ENCODE measurements around the gene HAAO. TPM values are rescaled to one million over a fixed set of nuclear protein-coding genes. Genes with fewer than 3 reads are reported as not detected.

HAAO gene
- polyA plus RNA-seq, 1 donor = 25.6 TPM

GRCh38 chr2:42792087-42792582 lies 248 bp downstream of the HAAO start:
- no peak for DNase-seq

DNA sequence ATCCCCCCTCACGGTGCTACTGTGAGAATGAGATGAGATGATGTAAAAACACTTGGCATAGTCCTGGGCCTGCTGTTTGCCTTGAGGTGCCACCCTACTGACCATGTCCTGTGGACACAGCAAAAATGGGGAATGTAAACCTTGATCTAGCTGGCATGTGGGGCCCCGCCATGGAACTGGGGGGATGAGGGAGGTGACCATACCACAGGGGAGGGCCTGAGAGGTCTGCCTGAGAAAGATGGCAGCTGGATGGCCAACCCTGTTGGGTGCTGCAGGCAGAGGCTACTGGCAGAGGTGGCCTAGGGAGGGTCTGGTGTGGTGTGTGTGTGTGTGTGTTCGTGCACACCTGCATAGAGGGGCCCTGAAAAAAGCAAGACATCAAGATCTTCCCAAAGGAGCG lies 777 bp downstream of the HAAO start:
- no peak for DNase-seq

GRCh38 chr2:42789751-42790150 lies 2.6 kb downstream of the HAAO start:
- no peak for DNase-seq

DNA sequence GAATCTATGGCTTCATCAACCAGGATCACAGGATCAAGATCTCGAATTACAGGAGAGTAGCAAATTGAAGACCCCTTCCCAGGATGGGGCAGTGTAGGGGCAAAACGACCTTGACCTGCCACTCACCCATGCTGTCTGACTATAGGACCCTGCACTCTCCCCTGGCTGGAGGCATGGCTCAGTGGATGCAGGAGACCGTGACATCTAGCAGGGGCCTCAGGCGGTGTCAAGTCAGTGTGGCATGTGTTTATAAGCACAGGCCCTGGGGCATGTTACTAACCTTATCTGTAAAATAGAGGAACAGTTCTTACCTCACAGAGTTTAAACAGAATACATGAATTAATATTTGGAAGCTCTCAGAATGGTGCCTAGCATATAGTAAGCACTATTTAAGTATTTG lies 3.5 kb downstream of the HAAO start:
- no peak for DNase-seq

GRCh38 chr2:42788478-42788793 lies 3.9 kb downstream of the HAAO start:
- no peak for DNase-seq

- no peak for DNase-seq
These were observed 4.5 kb downstream of the HAAO start for GRCh38 chr2:42787788-42788477.

- DNase-seq = no peak
These were observed 5.0 kb downstream of the HAAO start for GRCh38 chr2:42787424-42787787.

GRCh38 chr2:42786561-42787345 lies 5.6 kb downstream of the HAAO start:
- no peak for DNase-seq

- DNase-seq = no peak
These were observed 8.0 kb downstream of the HAAO start for GRCh38 chr2:42784204-42784880.

- no peak for DNase-seq
These were observed 8.9 kb downstream of the HAAO start for GRCh38 chr2:42783511-42783910.

DNA sequence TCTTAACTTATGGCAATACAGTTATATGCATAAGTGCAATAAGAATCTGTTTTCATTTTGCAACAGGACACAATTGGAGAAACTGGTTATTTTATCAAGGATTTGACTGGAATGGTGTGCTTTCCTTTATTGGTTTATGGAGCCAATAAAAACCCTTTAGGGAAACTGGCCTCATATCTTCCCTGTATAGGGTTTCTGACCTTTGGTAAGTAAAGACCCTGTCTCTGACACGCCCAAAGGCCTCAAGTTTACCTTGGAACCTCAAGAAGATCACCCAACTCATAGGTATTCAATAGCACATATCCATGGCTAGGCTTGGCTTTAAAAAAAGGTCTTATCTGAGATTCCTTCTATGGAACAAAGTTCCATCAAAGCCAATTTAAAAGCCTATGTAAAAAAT lies 11.2 kb downstream of the HAAO start:
- DNase-seq = no peak

- DNase-seq = no peak
These were observed 14.2 kb downstream of the HAAO start for GRCh38 chr2:42777883-42778805.

DNA sequence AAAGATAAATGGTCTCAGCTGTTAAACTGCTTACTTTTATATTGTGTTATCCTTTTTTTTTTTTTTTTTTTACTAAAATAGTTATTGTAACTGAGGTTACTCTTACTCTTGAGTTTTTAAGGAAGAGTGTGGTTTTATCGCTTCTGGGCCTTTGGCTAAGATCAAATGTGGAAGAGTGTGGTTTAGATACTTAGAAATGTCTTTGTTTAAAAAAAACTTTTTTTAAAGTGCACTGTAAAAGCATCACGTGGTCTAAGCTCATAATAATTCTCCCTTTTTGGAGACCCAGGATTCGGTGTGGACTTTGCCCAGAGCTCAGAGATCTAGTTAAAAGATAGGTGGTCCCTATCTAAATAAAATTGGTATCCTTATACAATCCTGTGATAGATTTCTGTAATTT lies 16.6 kb downstream of the HAAO start:
- DNase-seq = no peak

GRCh38 chr2:42775186-42775585 lies 17.2 kb downstream of the HAAO start:
- no peak for DNase-seq

DNA sequence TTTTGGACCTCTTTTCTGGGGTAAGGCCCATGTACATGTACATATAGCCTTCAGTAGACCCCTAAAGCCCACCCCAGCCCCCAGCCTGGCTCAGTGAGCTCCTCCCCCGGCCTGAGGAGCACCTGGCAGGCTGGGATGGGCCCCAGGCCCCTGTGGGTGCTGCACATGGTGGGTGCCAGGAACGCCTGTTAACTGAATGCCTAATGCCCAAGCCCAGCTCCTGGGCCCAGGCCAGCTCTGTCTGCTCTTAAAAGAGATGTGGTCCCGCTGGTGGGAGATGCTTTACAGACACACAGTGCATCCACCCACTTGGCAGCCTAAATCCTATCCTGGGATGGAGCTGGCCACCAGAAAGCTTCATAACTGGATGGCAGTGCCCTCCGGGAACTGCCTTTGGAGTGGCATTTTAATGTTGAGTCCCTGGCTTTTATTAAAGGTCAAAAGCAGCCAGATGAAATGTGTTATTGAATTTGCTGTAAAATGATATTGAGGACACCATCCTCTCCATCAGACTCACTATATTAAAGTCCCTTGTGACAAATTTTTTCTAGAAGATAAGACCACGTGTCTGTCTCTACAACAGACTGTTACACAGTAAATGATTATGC lies 20.7 kb downstream of the HAAO start:
- no peak for DNase-seq

DNA sequence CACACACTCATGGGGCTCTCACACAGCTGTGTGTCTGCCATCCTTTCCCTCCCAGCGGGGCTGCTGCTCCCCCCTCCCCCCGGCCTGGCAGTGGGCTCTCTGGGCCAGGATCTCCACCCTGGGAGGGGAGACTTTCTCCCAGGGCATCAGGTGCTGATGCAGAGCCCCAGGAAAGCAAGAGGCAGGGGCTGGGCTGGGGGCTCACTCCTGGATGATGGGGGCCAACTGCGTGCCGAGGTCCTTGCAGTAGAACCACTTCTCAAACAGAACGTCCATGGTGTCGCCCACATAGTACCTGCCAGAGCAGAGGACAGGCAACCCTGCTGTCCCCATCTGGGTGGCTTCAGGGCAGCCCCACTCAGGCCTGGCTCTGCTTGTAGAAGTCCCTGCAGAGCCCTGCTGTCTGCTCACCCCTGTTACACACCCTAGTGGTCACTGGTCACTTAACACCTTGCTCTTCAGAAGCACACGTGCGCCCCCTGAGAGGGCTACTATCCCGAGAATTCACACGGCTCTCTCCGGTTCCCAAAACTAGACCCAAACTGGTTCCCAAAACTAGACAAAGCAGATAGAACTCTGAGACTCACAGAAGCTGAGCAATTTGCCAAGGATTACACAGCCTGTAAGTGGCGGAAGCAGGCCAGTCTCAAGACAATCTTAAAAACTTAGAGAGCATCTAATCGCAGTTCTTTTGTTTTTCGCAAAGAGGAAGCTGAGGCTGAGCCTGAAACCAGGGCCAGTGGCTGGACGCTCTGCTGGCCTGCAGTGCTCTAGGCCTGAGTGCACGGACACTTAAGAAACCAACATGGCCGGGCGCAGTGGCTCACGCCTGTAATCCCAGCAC lies 21.9 kb downstream of the HAAO start:
- DNase-seq = no peak

DNA sequence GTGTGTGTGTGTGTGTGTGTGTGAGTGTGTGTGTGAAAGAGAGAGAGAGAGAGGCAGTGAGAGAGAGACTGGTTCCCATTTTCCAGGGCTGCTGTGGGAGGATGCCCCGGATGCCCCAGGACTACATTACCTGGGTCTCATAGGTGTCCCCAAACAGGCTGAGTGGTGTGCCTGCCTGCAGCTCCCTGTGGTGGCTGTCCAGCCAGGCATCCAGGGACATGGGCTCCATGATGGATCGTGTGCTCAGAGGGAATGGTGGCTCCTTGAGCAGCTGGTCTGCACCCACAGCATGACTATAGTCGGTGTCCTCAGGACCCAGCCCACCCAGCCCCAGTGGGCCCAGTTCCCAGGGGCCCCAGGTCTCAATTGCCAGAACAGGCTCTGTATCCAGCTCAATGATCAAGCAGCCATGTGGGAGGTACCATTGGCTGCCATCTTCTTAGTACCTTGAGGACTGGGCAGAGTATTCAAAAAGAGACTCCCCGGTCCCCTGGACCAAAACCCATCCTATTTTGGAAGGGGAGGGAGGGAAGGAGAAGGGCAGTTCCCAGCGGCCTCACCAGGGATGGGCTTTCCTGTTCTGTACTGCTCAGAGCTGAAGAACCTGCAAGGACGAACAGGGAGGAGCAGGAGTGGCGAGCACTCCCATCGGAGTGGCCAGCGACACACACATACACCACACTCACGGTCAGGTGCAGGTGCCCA lies 22.6 kb downstream of the HAAO start:
- no peak for DNase-seq

- no peak for DNase-seq
These were observed 23.6 kb downstream of the HAAO start for GRCh38 chr2:42768706-42769256.

GRCh38 chr2:42767899-42768705 lies 24.3 kb downstream of the HAAO start:
- DNase-seq = no peak

All from hindlimb muscle (tissue), 1 donor.